ENCODE results near the gene NAALAD2.

GRCh38 chr11:90229791-90230190 is 95.3 kb downstream of the NAALAD2 start:
- TF ChIP-seq, protein P1, sequence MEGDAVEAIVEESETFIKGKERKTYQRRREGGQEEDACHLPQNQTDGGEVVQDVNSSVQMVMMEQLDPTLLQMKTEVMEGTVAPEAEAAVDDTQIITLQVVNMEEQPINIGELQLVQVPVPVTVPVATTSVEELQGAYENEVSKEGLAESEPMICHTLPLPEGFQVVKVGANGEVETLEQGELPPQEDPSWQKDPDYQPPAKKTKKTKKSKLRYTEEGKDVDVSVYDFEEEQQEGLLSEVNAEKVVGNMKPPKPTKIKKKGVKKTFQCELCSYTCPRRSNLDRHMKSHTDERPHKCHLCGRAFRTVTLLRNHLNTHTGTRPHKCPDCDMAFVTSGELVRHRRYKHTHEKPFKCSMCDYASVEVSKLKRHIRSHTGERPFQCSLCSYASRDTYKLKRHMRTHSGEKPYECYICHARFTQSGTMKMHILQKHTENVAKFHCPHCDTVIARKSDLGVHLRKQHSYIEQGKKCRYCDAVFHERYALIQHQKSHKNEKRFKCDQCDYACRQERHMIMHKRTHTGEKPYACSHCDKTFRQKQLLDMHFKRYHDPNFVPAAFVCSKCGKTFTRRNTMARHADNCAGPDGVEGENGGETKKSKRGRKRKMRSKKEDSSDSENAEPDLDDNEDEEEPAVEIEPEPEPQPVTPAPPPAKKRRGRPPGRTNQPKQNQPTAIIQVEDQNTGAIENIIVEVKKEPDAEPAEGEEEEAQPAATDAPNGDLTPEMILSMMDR (conservative IDR thresholded peaks at IDR 0.05; ENCODE audit: low read depth, low read length), result no peak
- no peak for TF ChIP-seq EZH2 (IDR thresholded peaks at IDR 0.05; ENCODE audit: borderline replicate concordance, low read depth, low read length, poor library complexity, severe bottlenecking)
